ENCODE data around the gene OR2L5.

OR2L5 gene

DNA sequence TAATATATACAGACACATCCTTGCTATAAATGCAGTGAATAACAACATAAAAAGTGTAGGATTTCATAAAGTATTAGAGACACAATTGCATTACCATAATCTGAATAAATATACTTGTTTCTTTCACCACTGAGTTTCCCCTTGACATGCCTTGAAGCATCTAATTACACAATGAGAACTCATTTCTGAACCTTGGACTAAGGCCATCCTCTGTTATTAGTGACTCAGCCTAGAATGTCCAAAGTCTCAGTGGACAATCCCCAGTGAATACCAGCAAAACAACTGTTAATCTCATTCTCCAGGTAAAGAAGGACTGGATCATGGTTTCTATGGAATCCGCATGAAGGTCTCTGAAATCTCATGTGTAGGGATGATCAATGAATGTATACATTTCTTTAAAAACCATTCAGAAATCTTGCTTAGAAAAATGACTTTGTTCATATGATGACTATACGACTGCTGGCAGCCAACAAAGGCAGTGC is at the start of gene OR2L5:
Gene OR2L5 (plus strand): TSS at position 432 of the 482 bp plus-strand sequence. CDS start 8,288 bp downstream, outside the sequence.
- no peak for DNase-seq

GRCh38 chr1:247964933-247965332 is 48.5 kb upstream of the OR2L5 start, which contains the start of gene OR2AK2:
TSS of gene OR2AK2 (plus strand) at chr1:247965233. CDS start at chr1:247965377, 144 bp downstream.
- DNase-seq = no peak

GRCh38 chr1:247966532-247967204 is 46.8 kb upstream of the OR2L5 start:
- DNase-seq = no peak

GRCh38 chr1:247992986-247993385 is 20.5 kb upstream of the OR2L5 start:
- DNase-seq = no peak

DNA sequence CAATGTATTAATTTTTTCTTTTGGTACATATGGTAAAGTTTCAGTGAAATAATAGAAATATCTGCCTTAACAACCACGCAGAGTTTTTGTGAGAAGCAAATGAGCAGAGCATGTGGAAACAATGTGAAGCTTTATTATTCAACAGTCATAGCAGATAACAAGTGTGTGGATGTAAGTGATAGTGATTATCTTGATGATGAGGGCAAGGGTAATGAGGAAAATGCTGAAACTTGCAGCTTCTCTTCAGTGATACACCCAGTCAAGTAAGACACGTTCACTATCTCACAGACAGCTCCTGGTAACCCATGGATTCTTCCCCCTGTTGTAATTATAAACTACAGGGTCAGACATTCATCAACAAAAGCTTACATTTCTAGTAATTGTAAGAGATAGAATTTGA is 14.6 kb upstream of the OR2L5 start:
- DNase-seq = no peak

DNA sequence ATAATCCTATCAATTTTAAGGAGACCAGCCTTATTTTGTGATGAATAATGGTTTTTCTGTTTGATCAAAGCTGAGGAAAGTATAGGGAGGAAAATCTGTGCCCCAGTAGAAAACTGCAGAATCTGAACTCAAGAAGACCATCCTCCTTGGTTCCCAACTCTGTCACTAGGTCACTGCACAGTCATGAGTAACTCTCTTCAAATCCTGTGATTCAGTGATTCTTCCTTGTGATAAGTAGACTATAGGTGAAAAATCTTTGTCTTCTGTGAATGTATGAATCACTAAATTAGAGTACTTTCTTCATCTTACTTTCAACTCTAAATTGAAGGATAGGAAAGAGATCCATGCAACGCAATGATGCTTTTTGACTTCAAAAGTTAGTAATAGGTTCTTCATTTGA is 13.3 kb upstream of the OR2L5 start:
- DNase-seq = no peak

- no peak for DNase-seq
Measured at GRCh38 chr1:248007778-248008177, 5.7 kb upstream of the OR2L5 start.

- DNase-seq = no peak
Measured at GRCh38 chr1:248009681-248010080, 3.8 kb upstream of the OR2L5 start.

- DNase-seq = no peak
Measured at GRCh38 chr1:248015803-248016202, 2.3 kb downstream of the OR2L5 start.

- no peak for DNase-seq
Measured at GRCh38 chr1:248029770-248030169, 16.3 kb downstream of the OR2L5 start, which contains the start of gene OR2L2. TSS of gene OR2L2 (plus strand) at chr1:248030070. CDS start at chr1:248038268, 8,198 bp downstream.

- no peak for DNase-seq
Measured at GRCh38 chr1:248045209-248045608, 31.7 kb downstream of the OR2L5 start.

GRCh38 chr1:248046536-248046935 is 33.1 kb downstream of the OR2L5 start, which contains the start of gene OR2L3:
TSS of gene OR2L3 (plus strand) at chr1:248046836. CDS start at chr1:248060682, 13,846 bp downstream.
- no peak for DNase-seq

- no peak for DNase-seq
Measured at GRCh38 chr1:248047008-248047407, 33.5 kb downstream of the OR2L5 start.

- DNase-seq = no peak
Measured at GRCh38 chr1:248054671-248055070, 41.2 kb downstream of the OR2L5 start.

- DNase-seq = no peak
Measured at GRCh38 chr1:248055261-248055660, 41.8 kb downstream of the OR2L5 start.

- no peak for DNase-seq
Measured at GRCh38 chr1:248065071-248065470, 51.6 kb downstream of the OR2L5 start.

DNA sequence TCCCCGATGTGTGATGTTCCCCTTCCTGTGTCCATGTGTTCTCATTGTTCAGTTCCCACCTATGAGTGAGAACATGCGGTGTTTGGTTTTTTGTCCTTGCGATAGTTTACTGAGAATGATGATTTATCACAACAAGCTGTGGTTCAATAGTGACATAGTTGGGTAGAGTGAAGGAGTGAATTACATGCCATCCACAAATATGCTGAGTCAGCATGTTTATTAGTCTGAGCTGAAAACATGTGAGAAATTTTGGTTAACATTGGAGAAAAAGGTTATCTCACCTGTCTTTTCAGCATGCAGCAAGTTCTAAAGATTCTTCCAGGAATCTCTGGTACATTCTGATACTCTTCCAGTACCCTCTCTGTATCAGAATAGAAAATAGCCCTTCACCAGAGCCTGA is 52.1 kb downstream of the OR2L5 start:
- DNase-seq = no peak
